Esophagus muscularis mucosa (tissue), 4 donors: ENCODE measurements around the gene STAG2.
"Not testable (repeated sequence)": the region's sequence is repeated elsewhere in the genome, so short reads cannot be mapped to it uniquely, and the experiment has no call there.

Experiments
- CTCF ChIP-seq, 3 experiments: fragments of 200-600 bp in 2 of 3; fragments of 450-650 bp in 1 of 3; sonication (generic) in 2 of 3; IDR thresholded peaks; one replicate each; pipeline ENCODE4 v1.5.1; 2017 to 2019; ENCODE audit warnings: antibody characterized with exemption in 3 of 3, mild to moderate bottlenecking in 2 of 3, moderate library complexity in 1 of 3
- EP300 ChIP-seq: sonication (generic); formaldehyde crosslinking; IDR thresholded peaks from one replicate; pipeline ENCODE4 v1.6.1; 2017; ENCODE audit warnings: antibody characterized with exemption
- POLR2A ChIP-seq: fragments of 450-650 bp; IDR thresholded peaks from one replicate; pipeline ENCODE4 v1.6.1; 2017; ENCODE audit warnings: antibody characterized with exemption, moderate library complexity, mild to moderate bottlenecking, low read depth
- POLR2AphosphoS5 ChIP-seq, 2 donors: sonication (generic); formaldehyde crosslinking; IDR thresholded peaks; one replicate each; pipeline ENCODE4 v1.6.1; 2017; ENCODE audit warnings: antibody characterized with exemption in 2 of 2

DNA sequence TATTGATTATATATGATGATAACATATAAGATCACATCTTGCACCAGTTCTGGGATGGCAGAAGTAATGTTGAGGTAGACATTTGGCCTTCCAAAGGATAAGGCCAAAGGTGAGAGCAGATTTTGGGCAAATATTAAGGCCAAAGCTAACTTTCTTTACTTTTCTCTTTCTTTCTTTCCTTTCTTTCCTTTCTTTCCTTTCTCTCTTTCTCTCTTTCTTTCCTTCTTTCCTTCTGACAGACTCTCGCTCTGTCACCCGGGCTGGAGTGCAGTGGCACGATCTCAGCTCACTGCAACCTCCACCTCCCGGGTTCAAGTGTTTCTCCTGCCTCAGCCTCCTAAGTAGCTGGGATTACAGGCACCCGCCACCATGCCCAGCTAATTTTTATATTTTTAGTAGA, 170.9 kb downstream of the STAG2 start:
- not testable (repeated sequence) for TF ChIP-seq POLR2A; POLR2AphosphoS5 (IDR thresholded peaks at IDR 0.05); CTCF (IDR thresholded peaks at IDR 0.05); EP300
